Right atrium auricular region (tissue), 2 donors: ENCODE data around the gene NPAS3. TPM values are rescaled to one million over a fixed set of nuclear protein-coding genes. Genes with fewer than 3 reads are reported as not detected.

Source experiments
- DNase-seq: peaks from one replicate; pipeline ENCODE4 v3.0.0-alpha.2; 2019; ENCODE audit warnings: low spot score
- H3K27ac ChIP-seq, 2 donors: fragments of 200-600 bp; sonication (generic); 1 replicate in 1 of 2; 2 replicates in 1 of 2; pipeline ENCODE4 v1.5.1; 2016 to 2019
- H3K27me3 ChIP-seq, 2 donors: fragments of 200-600 bp; sonication (generic); one replicate each; pipeline versions ENCODE4 v1.5.1 to v1.6.0; 2017 to 2019
- H3K36me3 ChIP-seq: fragments of 200-600 bp; sonication (generic); one replicate; pipeline ENCODE4 v1.5.1; 2016
- H3K4me1 ChIP-seq, 2 donors: fragments of 200-600 bp; sonication (generic); one replicate each; pipeline versions ENCODE4 v1.5.1 to v1.6.0; 2017 to 2019
- H3K4me3 ChIP-seq, 2 donors: fragments of 200-600 bp; sonication (generic); 1 replicate in 1 of 2; 2 replicates in 1 of 2; pipeline ENCODE4 v1.5.1; 2017 to 2019; ENCODE audit warnings: mild to moderate bottlenecking in 1 of 2, moderate library complexity in 1 of 2
- H3K9me3 ChIP-seq, 2 donors: fragments of 200-600 bp; sonication (generic); one replicate each; pipeline ENCODE4 v1.5.1; 2019
- CTCF ChIP-seq, 2 donors: fragments of 200-600 bp; sonication (generic); IDR thresholded peaks; one replicate each; pipeline ENCODE4 v1.5.1; 2019; ENCODE audit warnings: antibody characterized with exemption in 2 of 2
- total RNA-seq, 2 donors: library from RNA; depleted of rRNA; stranded (reverse); fragments of >200 nt; gene quantifications; one replicate each; pipeline ENCODE4 v1.1.0, GENCODE V29; 2016

The NPAS3 gene
- total RNA-seq, 2 donors from 2014 or later: 0.67 to 1.3 TPM

- no peak for DNase-seq
- Histone ChIP-seq H3K36me3 (no peaks in the 10 kb centered on the region), H3K27ac (no peak overlapping the region), H3K4me1 (no peaks in the 10 kb centered on the region), H3K9me3 (no peaks in the 10 kb centered on the region), H3K27me3 (no peaks in the 10 kb centered on the region), H3K4me3 (no peak overlapping the region)
- TF ChIP-seq CTCF (IDR thresholded peaks at IDR 0.05): no peak
Measured at GRCh38 chr14:33505963-33506329, 567.3 kb downstream of the NPAS3 start.

- Histone ChIP-seq H3K9me3 (no peaks in the 10 kb centered on the region), H3K27ac (no peak overlapping the region), H3K4me3 (no peak overlapping the region), H3K4me1 (no peaks in the 10 kb centered on the region), H3K36me3 (no peaks in the 10 kb centered on the region), H3K27me3 (no peaks in the 10 kb centered on the region)
- TF ChIP-seq CTCF (IDR thresholded peaks at IDR 0.05): no peak
- no peak for DNase-seq
Measured at GRCh38 chr14:33508126-33509062, 569.7 kb downstream of the NPAS3 start.

GRCh38 chr14:33509454-33509853, 570.8 kb downstream of the NPAS3 start:
- no peaks in the 10 kb centered on the region for H3K4me1 ChIP-seq
- H3K27ac ChIP-seq: no peak overlapping the region
- TF ChIP-seq CTCF (IDR thresholded peaks at IDR 0.05): no peak
- H3K4me3 ChIP-seq: no peak overlapping the region
- H3K36me3 ChIP-seq: no peaks in the 10 kb centered on the region
- no peaks in the 10 kb centered on the region for H3K27me3 ChIP-seq
- no peaks in the 10 kb centered on the region for H3K9me3 ChIP-seq
- DNase-seq: no peak

- no peak for DNase-seq
- Histone ChIP-seq H3K9me3 (no peaks in the 10 kb centered on the region), H3K4me3 (no peak overlapping the region), H3K4me1 (no peaks in the 10 kb centered on the region), H3K27ac (no peak overlapping the region), H3K27me3 (no peaks in the 10 kb centered on the region), H3K36me3 (no peaks in the 10 kb centered on the region)
- no peak for TF ChIP-seq CTCF (IDR thresholded peaks at IDR 0.05)
Measured at GRCh38 chr14:33510063-33510481, 571.4 kb downstream of the NPAS3 start.

DNA sequence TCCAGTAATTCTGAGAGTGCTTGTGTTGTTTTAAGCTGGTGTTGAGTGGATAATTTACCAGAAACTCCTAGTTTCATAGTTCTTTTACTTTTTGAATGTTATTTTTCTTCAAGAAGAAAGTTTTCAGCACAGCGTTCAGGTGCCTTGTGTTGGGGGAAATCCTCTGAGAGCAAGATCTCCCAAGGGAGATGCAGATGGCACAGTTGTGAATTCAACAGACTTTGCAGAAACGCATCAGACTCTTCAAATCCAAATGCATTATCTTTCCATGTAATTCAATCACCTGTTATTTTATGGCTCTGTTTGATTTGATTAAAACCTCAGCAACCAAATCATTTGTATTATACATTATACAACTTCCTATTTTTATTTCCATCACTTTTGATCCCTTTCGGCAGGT, 572.3 kb downstream of the NPAS3 start:
- Histone ChIP-seq H3K27me3 (no peaks in the 10 kb centered on the region), H3K4me1 (no peaks in the 10 kb centered on the region), H3K9me3 (no peaks in the 10 kb centered on the region), H3K4me3 (no peak overlapping the region), H3K36me3 (no peaks in the 10 kb centered on the region), H3K27ac (no peak overlapping the region)
- no peak for TF ChIP-seq CTCF (IDR thresholded peaks at IDR 0.05)
- no peak for DNase-seq
